ENCODE data around the gene KIF6. TPM values are rescaled to one million over a fixed set of nuclear protein-coding genes. Genes with fewer than 3 reads are reported as not detected.

Gene KIF6
- total RNA-seq, 1 experiment from 2014 or later: not detected

GRCh38 chr6:39409889-39410288, 315.3 kb downstream of the KIF6 start:
- POLR2A ChIA-PET: no interaction called here

GRCh38 chr6:39407446-39407993, 317.7 kb downstream of the KIF6 start:
- H3K27ac ChIP-seq (ENCODE audit: low read length): no peak overlapping the region
- H3K4me3 ChIP-seq (ENCODE audit: low read depth in 2 of 2, low read length in 2 of 2): no peak overlapping the region
- no peaks in the 10 kb centered on the region for H3K27me3 ChIP-seq (ENCODE audit: control insufficient read depth, insufficient read depth, low read length)
- no peaks in the 10 kb centered on the region for H3K4me1 ChIP-seq (ENCODE audit: control insufficient read depth, insufficient read depth, low read length)
- DNase-seq (ENCODE audit: low read depth, low spot score) (no peak), ATAC-seq (no peak)
- intact Hi-C loops (cut with micrococcal nuclease; ENCODE audit: unreplicated experiment): no loop called here
- BruUV-seq (replicated peaks): no TSS peak
- H3K9me3 ChIP-seq (ENCODE audit: control insufficient read depth, insufficient read depth, low read depth, low read length): no peaks in the 10 kb centered on the region
- in situ Hi-C loops (cut with HindIII; ENCODE audit: low pct_unique_long_range_greater_than_20kb, low sequenced_read_pairs): no loop called here
- H3K36me3 ChIP-seq (ENCODE audit: control insufficient read depth, insufficient read depth, low read length): no peaks in the 10 kb centered on the region
- TF ChIP-seq CTCF (IDR thresholded peaks at IDR 0.05) (no peak), REST (IDR thresholded peaks at IDR 0.05; ENCODE audit: insufficient read depth in 1 of 2, low read depth in 2 of 2, low read length in 1 of 2) (no peak), TCF7L2 (IDR thresholded peaks at IDR 0.05; ENCODE audit: low read depth, low read length) (no peak), POLR2AphosphoS5 (IDR thresholded peaks at IDR 0.05; ENCODE audit: low read depth, low read length) (no peak), SIN3A (IDR thresholded peaks at IDR 0.05; ENCODE audit: borderline replicate concordance, insufficient read depth, low read depth, low read length) (no peak)
- POLR2A ChIA-PET: no interaction called here
- CTCF ChIA-PET: interaction anchor here (0.7 kb wide), 1 partner anchor 242 kb away, joined by 3 read pairs; no protein-coding TSS in a partner anchor

More at GRCh38 chr6:39409889-39410288, 315.3 kb downstream of the KIF6 start:
- no peaks in the 10 kb centered on the region for H3K4me1 ChIP-seq (ENCODE audit: control insufficient read depth, insufficient read depth, low read length)
- intact Hi-C loops (cut with micrococcal nuclease; ENCODE audit: unreplicated experiment) (no loop called here), in situ Hi-C loops (cut with HindIII; ENCODE audit: low pct_unique_long_range_greater_than_20kb, low sequenced_read_pairs) (no loop called here)
- no peak overlapping the region for H3K4me3 ChIP-seq (ENCODE audit: low read depth in 2 of 2, low read length in 2 of 2)
- TF ChIP-seq CTCF (IDR thresholded peaks at IDR 0.05): no peak
- no peak for TF ChIP-seq SIN3A (IDR thresholded peaks at IDR 0.05; ENCODE audit: borderline replicate concordance, insufficient read depth, low read depth, low read length)
- no peak for TF ChIP-seq POLR2AphosphoS5 (IDR thresholded peaks at IDR 0.05; ENCODE audit: low read depth, low read length)
- no peak for TF ChIP-seq TCF7L2 (IDR thresholded peaks at IDR 0.05; ENCODE audit: low read depth, low read length)
- no peak for TF ChIP-seq REST (IDR thresholded peaks at IDR 0.05; ENCODE audit: insufficient read depth in 1 of 2, low read depth in 2 of 2, low read length in 1 of 2)
- ATAC-seq: no peak
- H3K27ac ChIP-seq (ENCODE audit: low read length): no peak overlapping the region
- CTCF ChIA-PET: no interaction called here
- no peaks in the 10 kb centered on the region for H3K9me3 ChIP-seq (ENCODE audit: control insufficient read depth, insufficient read depth, low read depth, low read length)
- no peaks in the 10 kb centered on the region for H3K27me3 ChIP-seq (ENCODE audit: control insufficient read depth, insufficient read depth, low read length)
- BruUV-seq (replicated peaks): no TSS peak
- DNase-seq (ENCODE audit: low read depth, low spot score): no peak
- H3K36me3 ChIP-seq (ENCODE audit: control insufficient read depth, insufficient read depth, low read length): no peaks in the 10 kb centered on the region

Data from Panc1 (cell line).